PFSK-1 (cell line): ENCODE results near the gene S100A6.

ENCODE experiments used
- FOXP2 ChIP-seq: optimal IDR thresholded peaks from 2 replicates; pipeline ENCODE3; 2011; ENCODE audit warnings: borderline replicate concordance, control low read depth, inconsistent platforms; ENCODE audit not compliant: insufficient read depth; ENCODE audit errors: extremely low read length, extremely low read depth
- POLR2AphosphoS5 ChIP-seq: IDR thresholded peaks from 2 replicates; pipeline ENCODE4 v1.6.1; 2012; ENCODE audit warnings: low read depth, mild to moderate bottlenecking, control low read depth, low read length, moderate library complexity
- SIN3A ChIP-seq: IDR thresholded peaks from 2 replicates; pipeline ENCODE4 v1.6.1; 2012; ENCODE audit warnings: mild to moderate bottlenecking, low read length, moderate library complexity, borderline replicate concordance; ENCODE audit not compliant: insufficient read depth
- TAF1 ChIP-seq: IDR thresholded peaks from 2 replicates; pipeline ENCODE4 v1.6.1; 2012; ENCODE audit warnings: low read length, control low read depth, borderline replicate concordance; ENCODE audit not compliant: insufficient read depth
- TF ChIP-seq, protein P1 (sequence below), 2 experiments: IDR thresholded peaks; 2 replicates each; pipeline versions ENCODE4 v1.6.1 to v1.8.0; 2011 to 2012; ENCODE audit warnings: low read depth in 2 of 2, low read length in 2 of 2, control low read depth in 1 of 2, inconsistent platforms in 1 of 2, mild to moderate bottlenecking in 1 of 2, moderate library complexity in 1 of 2; ENCODE audit not compliant: insufficient read depth in 1 of 2

S100A6 gene

GRCh38 chr1:153560771-153561465 lies 25.1 kb upstream of the S100A6 start:
- TF ChIP-seq SIN3A = no peak
- TF ChIP-seq TAF1 = no peak
- TF ChIP-seq, protein P1, sequence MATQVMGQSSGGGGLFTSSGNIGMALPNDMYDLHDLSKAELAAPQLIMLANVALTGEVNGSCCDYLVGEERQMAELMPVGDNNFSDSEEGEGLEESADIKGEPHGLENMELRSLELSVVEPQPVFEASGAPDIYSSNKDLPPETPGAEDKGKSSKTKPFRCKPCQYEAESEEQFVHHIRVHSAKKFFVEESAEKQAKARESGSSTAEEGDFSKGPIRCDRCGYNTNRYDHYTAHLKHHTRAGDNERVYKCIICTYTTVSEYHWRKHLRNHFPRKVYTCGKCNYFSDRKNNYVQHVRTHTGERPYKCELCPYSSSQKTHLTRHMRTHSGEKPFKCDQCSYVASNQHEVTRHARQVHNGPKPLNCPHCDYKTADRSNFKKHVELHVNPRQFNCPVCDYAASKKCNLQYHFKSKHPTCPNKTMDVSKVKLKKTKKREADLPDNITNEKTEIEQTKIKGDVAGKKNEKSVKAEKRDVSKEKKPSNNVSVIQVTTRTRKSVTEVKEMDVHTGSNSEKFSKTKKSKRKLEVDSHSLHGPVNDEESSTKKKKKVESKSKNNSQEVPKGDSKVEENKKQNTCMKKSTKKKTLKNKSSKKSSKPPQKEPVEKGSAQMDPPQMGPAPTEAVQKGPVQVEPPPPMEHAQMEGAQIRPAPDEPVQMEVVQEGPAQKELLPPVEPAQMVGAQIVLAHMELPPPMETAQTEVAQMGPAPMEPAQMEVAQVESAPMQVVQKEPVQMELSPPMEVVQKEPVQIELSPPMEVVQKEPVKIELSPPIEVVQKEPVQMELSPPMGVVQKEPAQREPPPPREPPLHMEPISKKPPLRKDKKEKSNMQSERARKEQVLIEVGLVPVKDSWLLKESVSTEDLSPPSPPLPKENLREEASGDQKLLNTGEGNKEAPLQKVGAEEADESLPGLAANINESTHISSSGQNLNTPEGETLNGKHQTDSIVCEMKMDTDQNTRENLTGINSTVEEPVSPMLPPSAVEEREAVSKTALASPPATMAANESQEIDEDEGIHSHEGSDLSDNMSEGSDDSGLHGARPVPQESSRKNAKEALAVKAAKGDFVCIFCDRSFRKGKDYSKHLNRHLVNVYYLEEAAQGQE (IDR thresholded peaks at IDR 0.05; ENCODE audit: insufficient read depth in 1 of 2, low read depth in 2 of 2, low read length in 2 of 2) = no peak
- TF ChIP-seq POLR2AphosphoS5 = no peak
- no peak for TF ChIP-seq FOXP2

GRCh38 chr1:153560241-153560640 lies 24.4 kb upstream of the S100A6 start:
- TF ChIP-seq SIN3A (no peak), POLR2AphosphoS5 (no peak), TAF1 (no peak)

DNA sequence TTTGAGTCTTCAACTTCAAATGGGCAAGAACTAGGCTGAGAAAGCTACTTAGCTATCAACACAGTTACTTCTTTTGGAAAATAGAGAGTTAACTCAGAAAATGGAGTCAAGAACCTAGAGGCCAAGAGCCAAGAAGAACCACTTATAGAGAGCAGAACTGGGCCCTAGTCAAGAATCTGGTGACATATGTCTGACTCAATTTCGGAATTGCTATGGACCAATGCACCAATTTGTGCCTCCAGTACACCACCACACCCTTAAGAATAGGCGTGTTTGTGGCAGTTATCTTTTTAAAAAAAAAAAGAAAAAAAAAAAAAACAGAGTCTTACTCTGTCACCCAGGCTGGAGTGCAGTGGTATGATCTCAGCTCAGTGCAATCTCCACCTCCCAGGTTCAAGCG lies 22.1 kb upstream of the S100A6 start:
- no peak for TF ChIP-seq FOXP2
- no peak for TF ChIP-seq SIN3A
- no peak for TF ChIP-seq POLR2AphosphoS5
- TF ChIP-seq, protein P1 (IDR thresholded peaks at IDR 0.05; ENCODE audit: insufficient read depth in 1 of 2, low read depth in 2 of 2, low read length in 2 of 2) = no peak
- no peak for TF ChIP-seq TAF1

- TF ChIP-seq SIN3A (no peak), FOXP2 (no peak), POLR2AphosphoS5 (no peak), TAF1 (no peak)
- TF ChIP-seq, protein P1 (IDR thresholded peaks at IDR 0.05; ENCODE audit: insufficient read depth in 1 of 2, low read depth in 2 of 2, low read length in 2 of 2) = no peak
These were observed 20.6 kb upstream of the S100A6 start for GRCh38 chr1:153556348-153556747.

DNA sequence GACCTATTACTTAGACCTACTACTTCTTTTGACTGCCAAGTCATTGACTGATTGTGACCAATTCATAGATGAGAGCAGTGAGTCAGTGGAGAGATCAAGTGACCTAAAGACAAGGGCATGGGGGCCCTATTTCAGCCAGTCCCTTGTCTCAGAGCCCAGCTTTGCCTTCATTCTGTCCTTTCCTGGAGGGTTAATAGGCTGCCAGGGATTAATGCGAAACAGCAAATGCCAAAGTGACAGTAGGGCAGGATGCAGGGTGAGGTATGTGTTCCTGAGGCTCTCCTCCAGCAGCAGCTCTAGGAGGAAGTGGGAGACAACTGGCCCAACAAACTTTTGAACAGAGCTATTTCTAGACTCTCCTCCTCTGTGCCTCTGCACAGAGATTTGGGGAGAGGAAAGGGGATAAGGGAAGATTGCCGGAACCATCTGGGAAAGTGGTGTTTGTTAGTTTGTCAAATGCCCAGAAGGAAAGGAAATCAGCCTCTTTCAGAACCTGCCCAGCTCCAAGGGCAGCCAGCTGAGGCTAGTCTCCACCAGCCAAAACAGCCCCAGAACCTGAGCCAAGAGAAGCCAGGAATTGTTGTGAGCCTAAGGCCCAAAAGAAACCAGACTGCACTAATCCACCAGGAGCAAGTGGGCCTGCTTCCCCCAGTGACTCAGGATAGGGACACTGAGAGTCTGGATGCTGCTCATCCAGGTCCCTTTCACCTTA lies 18.2 kb upstream of the S100A6 start:
- TF ChIP-seq SIN3A (no peak), TAF1 (no peak), POLR2AphosphoS5 (no peak), FOXP2 (no peak)
- TF ChIP-seq, protein P1 (IDR thresholded peaks at IDR 0.05; ENCODE audit: insufficient read depth in 1 of 2, low read depth in 2 of 2, low read length in 2 of 2) = no peak
